HepG2 (cell line): ENCODE measurements around the gene PRELP. TPM values are rescaled to one million over a fixed set of nuclear protein-coding genes. Genes with fewer than 3 reads are reported as not detected.

ENCODE experiments used
- DMAP1 ChIP-seq: IDR thresholded peaks from 2 replicates; pipeline ENCODE4 v1.6.1; 2016
- E2F5 ChIP-seq: sonication (generic); formaldehyde crosslinking; conservative IDR thresholded peaks from 2 replicates; pipeline ENCODE4 v1.4.0; 2020; ENCODE audit warnings: missing genetic modification reagents
- NFATC3 ChIP-seq: sonication (generic); formaldehyde crosslinking; IDR thresholded peaks from 2 replicates; pipeline ENCODE4 v1.5.1; 2020; ENCODE audit warnings: mild to moderate bottlenecking, missing genetic modification reagents
- PLSCR1 ChIP-seq: sonication (generic); formaldehyde crosslinking; IDR thresholded peaks from 2 replicates; pipeline ENCODE4 v1.5.0; 2020; ENCODE audit warnings: missing genetic modification reagents, mild to moderate bottlenecking, borderline replicate concordance
- PRDM10 ChIP-seq: sonication (generic); formaldehyde crosslinking; IDR thresholded peaks from 2 replicates; pipeline ENCODE4 v1.4.0; 2020; ENCODE audit warnings: low read depth, missing genetic modification reagents
- SIN3B ChIP-seq: fragments of 150-350 bp; IDR thresholded peaks from 2 replicates; pipeline ENCODE4 v1.6.1; 2014; ENCODE audit warnings: low read length
- ZBTB2 ChIP-seq: sonication (generic); formaldehyde crosslinking; IDR thresholded peaks from 2 replicates; pipeline ENCODE4 v1.8.0; 2022; ENCODE audit warnings: low read depth, missing genetic modification reagents
- ZNF460 ChIP-seq: sonication (generic); formaldehyde crosslinking; IDR thresholded peaks from 2 replicates; pipeline ENCODE4 v1.5.1; 2020; ENCODE audit warnings: missing genetic modification reagents, mild to moderate bottlenecking, borderline replicate concordance
- ZNF607 ChIP-seq: sonication (generic); formaldehyde crosslinking; IDR thresholded peaks from 2 replicates; pipeline ENCODE4 v1.5.1; 2020; ENCODE audit warnings: missing genetic modification reagents, mild to moderate bottlenecking, borderline replicate concordance
- polyA plus RNA-seq, 8 experiments: library from polyadenylated mRNA; depleted of rRNA in 3 of 8; stranded (reverse) in 7 of 8; unstranded in 1 of 8; fragments of >200 nt; fragmentation: Illumina TruSeq in 4 of 8; extraction: Trizol in 4 of 8; gene quantifications; 2 replicates each; pipeline versions ENCODE4 v1.2.1 to v1.2.3, GENCODE V29; 2011 to 2016; ENCODE audit warnings: low read depth in 4 of 8, missing spikeins in 1 of 8, mixed read lengths in 1 of 8; ENCODE audit not compliant: insufficient read depth in 1 of 8
- total RNA-seq, 5 experiments: library from RNA; depleted of rRNA; stranded (reverse); fragments of >200 nt; fragmentation: Illumina TruSeq; extraction: Trizol; gene quantifications; 2 replicates each; pipeline ENCODE4 v1.2.3, GENCODE V29; 2016; ENCODE audit warnings: low read depth in 1 of 5
- TF ChIP-seq, protein P1 (sequence below): IDR thresholded peaks from 2 replicates; pipeline ENCODE4 v1.6.1; 2012; ENCODE audit warnings: low read depth, low read length, improper control_type of control experiment

PRELP gene
- total and polyA plus RNA-seq, 2 of the 13 experiments (the other 11 are each of a cell fraction or from before 2014, with no cell fraction given), result not detected

- TF ChIP-seq NFATC3 (CRISPR knock-in tag) (no peak), PRDM10 (CRISPR knock-in tag) (no peak), ZNF460 (CRISPR knock-in tag) (no peak), ZBTB2 (no peak), E2F5 (CRISPR knock-in tag) (no peak), ZNF607 (no peak), DMAP1 (CRISPR knock-in tag) (no peak), SIN3B (no peak), PLSCR1 (no peak)
- TF ChIP-seq, protein P1, sequence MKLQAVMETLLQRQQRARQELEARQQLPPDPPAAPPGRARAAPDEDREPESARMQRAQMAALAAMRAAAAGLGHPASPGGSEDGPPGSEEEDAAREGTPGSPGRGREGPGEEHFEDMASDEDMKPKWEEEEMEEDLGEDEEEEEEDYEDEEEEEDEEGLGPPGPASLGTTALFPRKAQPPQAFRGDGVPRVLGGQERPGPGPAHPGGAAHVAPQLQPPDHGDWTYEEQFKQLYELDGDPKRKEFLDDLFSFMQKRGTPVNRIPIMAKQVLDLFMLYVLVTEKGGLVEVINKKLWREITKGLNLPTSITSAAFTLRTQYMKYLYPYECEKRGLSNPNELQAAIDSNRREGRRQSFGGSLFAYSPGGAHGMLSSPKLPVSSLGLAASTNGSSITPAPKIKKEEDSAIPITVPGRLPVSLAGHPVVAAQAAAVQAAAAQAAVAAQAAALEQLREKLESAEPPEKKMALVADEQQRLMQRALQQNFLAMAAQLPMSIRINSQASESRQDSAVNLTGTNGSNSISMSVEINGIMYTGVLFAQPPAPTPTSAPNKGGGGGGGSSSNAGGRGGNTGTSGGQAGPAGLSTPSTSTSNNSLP, result no peak
These were observed 48.2 kb upstream of the PRELP start (continued) for GRCh38 chr1:203427451-203427850.
